G401.6 (cell line): ENCODE data around the gene PRDM4.

Source experiments
- FAIRE-seq: peaks from 2 replicates; lab custom pipeline; 2012; peaks lifted over from hg19 to GRCh38; lab: Jason Lieb, UNC

The PRDM4 gene, protein sequence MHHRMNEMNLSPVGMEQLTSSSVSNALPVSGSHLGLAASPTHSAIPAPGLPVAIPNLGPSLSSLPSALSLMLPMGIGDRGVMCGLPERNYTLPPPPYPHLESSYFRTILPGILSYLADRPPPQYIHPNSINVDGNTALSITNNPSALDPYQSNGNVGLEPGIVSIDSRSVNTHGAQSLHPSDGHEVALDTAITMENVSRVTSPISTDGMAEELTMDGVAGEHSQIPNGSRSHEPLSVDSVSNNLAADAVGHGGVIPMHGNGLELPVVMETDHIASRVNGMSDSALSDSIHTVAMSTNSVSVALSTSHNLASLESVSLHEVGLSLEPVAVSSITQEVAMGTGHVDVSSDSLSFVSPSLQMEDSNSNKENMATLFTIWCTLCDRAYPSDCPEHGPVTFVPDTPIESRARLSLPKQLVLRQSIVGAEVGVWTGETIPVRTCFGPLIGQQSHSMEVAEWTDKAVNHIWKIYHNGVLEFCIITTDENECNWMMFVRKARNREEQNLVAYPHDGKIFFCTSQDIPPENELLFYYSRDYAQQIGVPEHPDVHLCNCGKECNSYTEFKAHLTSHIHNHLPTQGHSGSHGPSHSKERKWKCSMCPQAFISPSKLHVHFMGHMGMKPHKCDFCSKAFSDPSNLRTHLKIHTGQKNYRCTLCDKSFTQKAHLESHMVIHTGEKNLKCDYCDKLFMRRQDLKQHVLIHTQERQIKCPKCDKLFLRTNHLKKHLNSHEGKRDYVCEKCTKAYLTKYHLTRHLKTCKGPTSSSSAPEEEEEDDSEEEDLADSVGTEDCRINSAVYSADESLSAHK

DNA sequence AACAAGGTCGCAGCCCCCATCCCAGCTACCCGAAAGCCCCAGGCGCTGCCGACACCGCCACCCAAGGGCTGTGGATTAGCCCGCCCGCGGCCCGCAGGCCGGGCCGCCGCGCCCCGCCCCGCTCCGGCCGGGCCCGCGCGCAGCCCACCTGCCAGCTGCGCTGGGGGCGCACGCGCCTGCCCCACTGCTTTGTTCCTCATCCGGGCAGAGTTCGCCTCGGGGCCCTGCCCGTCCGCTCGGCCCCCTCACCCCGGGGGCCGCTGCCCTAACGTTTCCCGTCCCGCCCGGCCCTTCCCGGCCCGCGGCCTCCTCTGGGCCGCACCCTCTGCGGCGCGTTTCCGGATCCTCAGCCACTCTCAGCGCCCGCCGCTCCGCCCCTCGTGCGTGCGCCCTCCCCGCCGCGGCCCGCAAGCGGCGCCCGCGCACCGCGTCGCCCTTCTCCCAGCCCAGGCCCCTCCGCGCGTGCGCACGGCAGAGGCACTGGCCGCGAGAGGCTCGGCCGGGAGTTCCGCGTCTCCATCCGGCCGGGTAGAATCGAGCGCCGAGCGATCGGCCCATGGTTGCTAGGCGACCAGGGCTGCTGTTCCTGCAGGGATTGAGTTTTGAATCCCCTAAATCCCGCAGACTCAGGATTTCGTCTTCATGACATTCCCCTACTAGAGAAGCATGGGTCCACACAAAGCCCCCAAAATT, at the start of gene PRDM4:
PRDM4 (minus strand) TSS at position 329 of the 693 bp plus-strand sequence. CDS start 622 bp downstream, outside the sequence.
- FAIRE-seq = no peak

DNA sequence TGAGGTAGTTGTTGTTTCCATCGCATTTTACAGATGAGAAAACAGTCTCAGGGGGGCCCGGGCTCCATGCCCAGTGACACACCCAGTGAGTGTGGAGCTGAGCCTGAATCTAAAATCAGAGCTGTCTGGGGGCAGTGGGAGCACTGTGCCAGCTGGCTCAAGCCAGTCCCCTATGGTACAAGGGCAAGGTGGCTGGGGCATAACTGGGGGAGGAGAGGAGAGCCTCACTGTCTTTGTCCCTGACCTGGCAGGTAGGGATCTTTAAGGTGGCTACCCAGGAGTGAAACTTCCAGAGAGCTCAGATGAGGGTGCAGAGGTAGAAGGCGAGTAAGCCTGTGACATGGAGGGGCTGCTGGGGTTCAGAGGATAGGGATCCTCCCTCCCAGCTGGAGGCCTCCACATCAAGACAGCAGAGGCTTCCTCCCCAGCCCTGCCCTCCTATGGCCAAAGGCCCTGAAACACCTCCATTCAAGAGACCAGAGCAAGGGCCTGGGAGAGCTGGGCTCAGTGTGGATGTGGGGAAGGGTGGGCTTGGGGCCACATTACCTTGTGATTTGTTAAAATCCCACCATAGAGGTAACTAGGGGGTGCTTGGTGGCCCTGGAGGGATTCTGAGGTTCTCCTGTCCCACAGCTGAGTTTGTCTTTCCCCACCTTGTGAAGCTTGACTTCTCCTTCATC, 46.7 kb upstream of the PRDM4 start:
- FAIRE-seq = no peak

DNA sequence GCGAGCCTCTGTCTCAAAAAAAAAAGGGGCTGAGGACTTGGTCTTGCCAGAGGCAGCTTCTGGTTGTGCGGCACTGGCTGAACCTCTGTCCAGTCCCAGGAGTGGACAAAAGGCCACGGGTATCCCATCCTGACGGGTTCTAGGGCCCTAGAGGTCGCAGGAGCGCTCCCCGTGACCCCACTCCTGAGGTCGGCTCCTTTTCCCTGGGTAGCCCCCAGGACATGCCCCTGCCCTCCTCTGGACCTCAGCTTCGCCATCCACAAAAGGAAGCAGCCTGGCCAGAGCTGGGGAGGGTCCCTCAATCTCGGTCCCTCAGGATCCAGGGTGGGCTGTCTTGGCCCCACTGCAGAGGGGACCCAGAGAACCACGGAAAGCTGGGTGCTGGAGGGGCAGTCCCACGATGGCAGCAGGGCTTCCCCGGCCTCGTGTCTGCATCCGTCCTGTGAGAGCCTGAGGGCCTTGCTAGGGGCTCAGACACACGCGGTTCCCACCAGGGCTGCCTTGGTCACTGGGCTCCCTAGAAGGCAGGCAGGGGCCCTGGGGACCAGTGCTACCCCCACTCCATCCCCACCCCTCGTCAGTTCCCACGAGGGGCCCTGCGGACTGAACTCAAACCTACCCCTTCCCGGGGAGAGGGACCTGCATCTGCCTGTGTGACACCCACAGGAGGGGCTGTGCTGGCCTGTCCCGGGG, 44.7 kb upstream of the PRDM4 start:
- FAIRE-seq = no peak

DNA sequence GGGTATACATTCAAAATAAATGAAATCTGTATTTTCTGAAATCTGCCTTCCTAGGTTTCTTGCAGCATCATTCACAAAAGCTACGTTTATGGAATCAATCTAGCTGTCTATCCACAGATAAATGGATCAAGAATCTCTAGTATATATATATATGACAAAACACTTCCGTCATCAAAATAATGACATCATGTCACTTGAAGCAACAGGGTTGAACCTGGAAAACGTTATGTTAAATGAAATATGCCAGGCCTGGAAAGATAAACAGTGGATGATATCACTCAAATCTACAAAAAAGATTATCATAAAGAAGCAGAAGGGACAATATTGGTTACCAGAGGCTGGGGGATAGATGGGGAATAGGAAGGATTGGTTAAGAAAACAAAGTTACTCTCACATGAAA, 42.2 kb upstream of the PRDM4 start:
- FAIRE-seq = no peak

DNA sequence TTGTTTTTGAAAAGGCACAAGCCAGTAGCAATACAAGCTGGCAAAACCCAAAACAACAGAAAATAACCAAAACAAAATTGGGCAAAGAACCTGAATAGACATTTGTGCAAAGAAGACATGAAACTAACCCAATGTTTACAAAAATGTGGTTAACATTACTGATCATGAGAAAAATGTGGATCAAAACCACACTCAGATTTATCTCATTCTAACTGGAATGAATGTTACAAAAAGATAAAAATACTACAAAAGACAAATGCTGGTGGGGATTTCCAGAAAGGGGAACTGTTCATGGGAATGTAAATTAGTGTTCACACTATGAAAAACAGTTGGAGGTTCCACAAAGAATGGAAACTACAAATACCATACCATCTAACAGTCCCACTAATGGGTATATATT, 40.2 kb upstream of the PRDM4 start:
- no peak for FAIRE-seq

DNA sequence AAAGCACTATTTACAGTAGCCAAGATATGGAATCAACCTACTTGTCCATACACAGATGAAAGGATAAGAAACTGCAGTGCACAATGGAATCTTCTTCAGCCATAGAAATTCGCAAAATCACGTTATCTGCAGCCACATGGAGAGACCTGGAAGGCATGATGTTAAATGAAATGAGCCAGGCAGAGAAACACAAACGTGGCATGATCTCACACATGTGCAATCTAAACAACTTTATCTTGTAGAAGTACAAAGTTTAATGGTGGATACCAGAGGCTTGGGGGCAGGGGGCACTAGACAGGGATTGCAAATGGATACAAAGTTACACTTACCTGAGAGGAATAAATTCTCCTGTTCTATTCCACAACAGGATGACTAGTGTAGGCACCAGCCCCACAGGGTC, 37.6 kb upstream of the PRDM4 start:
- no peak for FAIRE-seq

DNA sequence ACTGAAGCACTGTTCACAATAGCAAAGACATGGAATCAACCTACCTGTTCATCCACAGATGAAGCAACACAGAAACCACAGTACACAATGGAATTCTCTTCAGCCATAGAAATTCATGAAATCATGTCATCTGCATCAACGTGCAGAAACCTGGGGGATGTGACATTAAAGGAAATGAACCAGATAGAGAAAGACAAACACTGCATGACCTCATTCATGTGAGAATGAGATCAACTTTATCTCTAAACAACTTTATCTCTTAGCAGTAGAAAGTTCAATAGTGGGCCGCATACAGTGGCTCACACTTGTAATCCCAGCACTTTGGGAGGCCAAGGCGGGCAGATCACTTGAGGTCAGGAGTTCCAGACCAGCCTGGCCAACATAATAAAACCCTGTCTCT, 33.5 kb upstream of the PRDM4 start:
- no peak for FAIRE-seq

DNA sequence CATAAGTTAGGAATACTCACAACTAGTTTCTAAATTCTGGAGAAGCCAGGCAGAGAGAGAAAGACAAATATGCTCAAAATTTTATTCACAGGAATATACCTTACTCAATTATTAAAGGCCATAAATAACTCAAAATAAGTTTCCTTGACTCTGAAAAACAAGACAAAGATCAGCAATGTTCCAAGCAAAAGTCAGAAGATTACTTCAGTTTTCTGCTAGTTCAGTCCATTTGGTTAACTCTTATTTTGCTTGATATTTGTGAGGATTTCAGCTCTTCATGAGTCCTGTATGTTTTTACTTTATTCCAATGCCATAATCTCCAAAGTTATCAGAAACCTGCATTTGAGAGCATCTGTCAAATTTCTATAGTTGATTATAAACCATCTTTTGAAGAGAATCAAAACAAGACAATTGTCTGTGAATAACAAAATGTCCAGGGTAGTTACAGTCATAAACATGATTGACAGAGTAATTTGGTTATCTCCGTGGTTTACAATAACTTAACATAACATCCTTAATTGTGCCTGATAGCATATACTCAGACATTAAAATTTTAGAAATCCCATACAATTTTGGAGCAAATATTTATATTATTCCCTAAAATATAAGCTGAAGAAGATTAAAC, 30.6 kb upstream of the PRDM4 start:
- FAIRE-seq = no peak

DNA sequence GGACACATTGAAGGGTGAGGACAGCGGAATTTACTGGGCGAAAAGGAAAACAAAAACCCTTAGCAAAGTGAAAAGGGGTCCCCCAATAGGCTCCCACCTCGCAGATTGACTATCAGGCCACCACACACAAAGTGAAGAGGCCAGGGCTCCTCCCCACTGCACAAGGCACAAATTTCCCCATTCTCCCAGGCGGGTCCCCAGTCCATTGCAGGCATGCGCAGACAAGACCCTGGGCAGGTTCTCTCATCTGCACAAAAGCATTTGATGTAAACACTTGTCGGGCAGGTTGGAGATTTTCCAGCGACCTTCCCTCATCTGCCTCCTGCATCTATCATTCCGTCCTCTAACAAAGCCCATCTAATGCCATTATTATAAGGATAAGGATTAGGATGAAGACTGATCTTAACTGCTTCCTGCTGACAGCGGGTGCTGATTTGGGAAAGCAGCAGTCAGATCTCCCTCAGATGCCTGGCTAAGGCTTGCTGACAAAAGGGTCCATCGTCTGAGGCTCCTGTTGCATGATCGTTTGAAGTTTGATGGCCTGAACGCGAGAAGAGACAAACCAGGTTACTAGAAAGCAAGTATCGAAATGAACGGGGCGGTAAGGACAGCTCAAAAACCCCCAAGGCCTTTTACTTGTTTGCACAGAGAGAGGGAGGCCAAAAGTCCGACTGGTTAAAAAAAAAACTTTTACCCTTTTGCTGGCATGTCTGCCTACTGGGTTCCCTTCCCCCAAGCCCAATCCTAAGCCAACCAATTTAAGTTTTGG, 27.9 kb upstream of the PRDM4 start:
- no peak for FAIRE-seq

DNA sequence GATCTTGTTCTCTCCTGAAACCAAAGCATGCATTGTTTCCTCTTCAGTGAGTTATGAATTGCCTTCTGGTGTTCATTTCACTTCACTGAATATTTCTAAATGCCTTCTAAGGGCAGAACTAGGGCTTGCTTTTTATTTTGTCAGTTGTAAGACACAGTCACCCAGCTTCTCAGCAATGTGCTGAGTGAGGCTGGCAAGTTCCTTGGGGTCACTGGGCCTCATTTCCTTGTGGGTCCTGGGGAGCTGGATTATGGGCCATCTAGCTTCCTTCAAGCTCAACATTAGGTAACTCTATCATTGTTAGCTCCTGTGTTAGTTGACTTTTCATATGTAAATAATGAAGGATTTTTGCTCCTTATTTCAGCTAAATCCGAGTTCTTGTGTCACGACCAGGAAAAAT, 27.3 kb upstream of the PRDM4 start:
- no peak for FAIRE-seq

DNA sequence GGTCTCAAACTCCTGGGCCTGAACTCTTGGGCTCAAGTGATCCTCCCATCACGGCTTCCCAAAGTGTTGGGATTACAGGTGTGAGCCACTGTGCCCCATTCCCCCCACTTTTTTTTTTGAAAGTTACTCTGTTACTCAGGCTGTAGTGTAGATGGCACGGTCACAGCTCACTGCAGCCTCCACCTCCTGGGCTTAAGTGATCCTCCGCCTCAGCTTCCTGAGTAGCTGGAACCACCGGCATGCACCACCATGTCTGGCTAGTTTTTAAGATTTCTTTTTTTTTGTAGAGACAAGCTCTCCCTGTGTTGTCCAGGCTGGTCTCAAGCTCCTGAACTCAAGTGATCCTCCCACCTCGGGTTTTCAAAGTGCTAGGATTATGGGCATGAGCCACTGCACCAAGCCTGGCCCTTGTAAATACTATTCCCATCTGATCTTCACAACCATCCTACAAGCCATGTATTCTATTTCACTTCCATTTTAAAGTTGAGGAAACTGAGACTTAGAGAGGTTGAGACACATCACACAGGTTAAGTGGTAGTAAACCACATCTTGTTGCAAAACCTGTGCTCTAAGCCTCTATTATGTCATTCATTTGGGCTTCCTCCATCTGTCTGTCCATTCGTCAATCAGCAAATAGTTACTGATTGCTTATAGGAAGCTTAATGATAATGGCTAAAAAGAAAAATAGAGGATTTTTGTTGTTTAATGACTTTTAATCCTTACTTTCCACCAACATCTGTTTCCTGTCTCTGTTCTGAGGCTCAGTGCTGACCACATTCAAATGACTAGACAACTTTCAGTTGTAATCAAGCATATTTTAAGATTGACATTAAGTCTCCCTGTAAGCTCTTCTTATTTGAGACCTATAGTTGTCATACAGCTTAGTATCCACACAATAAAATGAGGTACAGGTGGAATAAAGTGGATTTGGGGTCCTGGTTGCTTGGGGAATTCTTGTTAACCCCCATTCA, 22.8 kb upstream of the PRDM4 start:
- no peak for FAIRE-seq

DNA sequence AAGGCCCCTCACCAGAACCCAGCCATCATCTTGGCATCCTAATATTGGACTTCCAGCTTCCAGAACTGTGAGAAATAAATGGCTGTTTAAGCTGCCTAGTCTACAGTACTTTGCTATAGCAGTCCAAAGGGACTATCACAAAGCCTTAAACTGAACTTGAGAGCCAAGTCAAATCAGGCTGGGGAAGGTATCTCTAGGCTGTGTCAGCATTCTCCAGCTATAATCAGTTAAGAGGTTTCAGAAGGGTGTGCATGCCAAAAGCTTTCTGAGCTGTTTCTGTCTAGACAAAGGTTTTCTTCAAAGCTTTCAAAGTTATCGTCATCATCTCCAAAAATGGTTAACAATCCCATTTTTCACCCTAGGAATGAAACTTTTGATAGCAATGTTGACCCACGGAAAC, 21.1 kb upstream of the PRDM4 start:
- no peak for FAIRE-seq

DNA sequence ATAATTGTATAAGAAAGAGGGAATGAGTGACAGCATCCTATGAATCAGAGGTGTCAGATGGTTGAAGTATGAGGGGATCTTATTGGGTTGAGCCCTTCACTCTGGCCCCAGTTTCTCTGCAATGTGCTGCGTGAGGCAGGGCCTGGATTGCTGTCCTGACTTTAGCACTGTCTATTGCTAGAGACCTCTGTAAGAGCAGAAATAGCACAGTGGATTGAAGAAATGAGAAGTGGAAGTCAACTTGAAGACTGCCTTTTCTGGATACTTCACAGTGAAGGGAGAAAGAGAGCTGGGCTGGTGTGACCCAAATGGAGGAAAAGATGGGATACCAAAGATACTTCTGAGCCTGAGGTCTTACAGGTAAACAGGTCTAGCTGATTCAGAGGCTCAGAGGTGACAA, 19.4 kb upstream of the PRDM4 start:
- no peak for FAIRE-seq

DNA sequence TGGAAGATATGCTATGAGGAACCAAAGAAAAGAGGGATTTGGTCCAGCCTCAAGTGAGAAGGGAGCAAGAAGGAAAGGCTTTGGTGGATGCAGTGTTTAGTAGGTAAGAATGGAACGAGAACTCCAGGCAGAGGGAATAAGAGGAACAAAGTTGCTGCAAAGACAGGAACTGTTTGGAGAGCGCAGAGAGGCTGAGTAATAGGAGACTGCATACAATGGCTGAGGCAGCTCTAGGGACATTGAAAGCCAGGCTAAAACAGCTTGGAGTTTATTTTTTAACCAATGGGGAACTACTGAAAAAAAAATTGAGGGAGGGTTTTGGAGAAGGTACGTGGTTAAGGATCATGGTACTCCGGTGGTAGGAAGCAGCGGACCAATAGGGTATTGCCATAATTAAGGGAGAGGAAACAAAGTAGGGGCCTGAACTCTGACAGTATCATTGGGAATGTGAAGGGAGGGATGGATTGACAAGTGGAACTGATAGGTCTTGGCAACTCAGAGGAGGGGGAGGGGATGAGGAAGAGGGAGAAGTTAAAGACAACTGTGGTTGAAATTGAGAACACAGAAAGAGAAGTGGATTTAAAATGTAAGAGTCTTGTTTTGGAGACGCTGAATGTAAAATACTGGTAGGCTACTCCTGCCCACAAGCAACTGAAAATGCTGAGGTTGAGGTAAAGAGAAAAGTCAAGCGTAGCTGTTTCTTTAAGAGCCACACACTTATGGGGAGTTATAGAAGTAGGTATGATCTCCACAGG, 18.3 kb upstream of the PRDM4 start:
- FAIRE-seq = no peak

DNA sequence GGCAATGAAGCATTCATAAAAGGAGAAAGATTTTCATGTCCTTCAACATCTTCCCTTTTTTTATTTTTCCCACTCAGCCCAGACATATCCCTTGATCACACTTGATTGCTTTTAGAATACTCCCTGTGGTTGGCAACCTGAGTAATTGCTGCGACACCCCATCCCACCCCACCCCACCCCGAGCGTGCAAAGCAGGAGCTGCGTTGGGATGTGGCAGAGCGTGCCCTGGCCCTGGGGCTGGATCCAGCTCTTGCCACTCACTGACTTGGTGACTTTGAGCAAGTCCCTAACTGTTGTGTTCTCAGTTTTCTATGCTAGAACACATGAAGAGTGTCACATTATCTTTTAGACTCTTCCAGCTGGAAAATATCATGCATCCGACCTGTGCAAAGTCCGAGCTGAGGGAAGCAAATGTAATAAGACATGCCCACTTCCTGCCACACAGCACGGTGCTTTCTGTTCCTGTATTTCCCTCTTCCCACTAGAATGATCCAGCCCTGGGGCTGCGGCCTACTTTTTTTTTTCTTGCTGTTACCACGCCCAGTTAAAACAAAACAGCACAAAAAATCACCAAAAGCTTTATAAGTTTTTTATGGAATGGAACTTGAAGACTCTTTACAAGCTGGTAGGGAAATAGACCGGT, 17.6 kb upstream of the PRDM4 start:
- FAIRE-seq = no peak

DNA sequence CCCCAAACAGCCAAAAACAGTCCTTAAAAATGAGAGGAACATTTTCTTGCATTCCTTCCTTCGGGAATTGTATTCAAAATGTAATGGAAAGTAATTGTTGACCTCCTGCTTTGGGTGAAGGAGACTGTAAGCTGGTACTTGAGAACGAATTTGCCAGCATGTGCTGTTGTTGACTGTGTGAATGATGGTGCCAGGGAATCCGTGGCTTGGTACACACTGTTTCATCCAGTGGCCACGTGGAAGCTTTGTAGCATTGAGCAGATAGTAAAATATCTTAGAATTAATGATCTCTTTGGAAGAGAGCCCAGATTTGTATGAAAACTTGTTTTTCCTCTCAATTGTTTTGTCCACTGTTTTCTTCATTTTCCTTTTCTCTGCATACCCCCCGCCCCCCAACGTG, 15.2 kb upstream of the PRDM4 start:
- no peak for FAIRE-seq

DNA sequence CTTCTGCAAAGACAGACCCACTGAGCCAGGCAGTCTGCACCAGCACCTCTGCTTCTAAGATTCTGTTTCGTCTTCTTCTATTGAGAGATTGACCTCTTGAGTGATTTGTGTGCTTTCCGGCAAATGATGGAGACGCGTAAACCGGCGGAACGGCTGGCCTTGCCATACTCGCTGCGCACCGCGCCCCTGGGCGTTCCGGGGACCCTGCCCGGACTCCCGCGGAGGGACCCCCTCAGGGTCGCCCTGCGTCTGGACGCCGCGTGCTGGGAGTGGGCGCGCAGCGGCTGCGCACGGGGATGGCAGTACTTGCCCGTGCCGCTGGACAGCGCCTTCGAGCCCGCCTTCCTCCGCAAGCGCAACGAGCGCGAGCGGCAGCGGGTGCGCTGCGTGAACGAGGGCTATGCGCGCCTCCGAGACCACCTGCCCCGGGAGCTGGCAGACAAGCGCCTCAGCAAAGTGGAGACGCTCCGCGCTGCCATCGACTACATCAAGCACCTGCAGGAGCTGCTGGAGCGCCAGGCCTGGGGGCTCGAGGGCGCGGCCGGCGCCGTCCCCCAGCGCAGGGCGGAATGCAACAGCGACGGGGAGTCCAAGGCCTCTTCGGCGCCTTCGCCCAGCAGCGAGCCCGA, 14.3 kb upstream of the PRDM4 start:
- no peak for FAIRE-seq
